SK-N-SH treated with all-trans-retinoic acid at 6 μM for 48 hours (cell line): ENCODE results near the gene ARID1A.

Source experiments
- ARNTL ChIP-seq: fragments of 450-650 bp; formaldehyde crosslinking; IDR thresholded peaks from 2 replicates; pipeline ENCODE4 v1.5.0; 2020; ENCODE audit warnings: low read depth, mild to moderate bottlenecking, moderate library complexity, borderline replicate concordance
- POU6F1 ChIP-seq: fragments of 250-450 bp; sonication (Bioruptor Pico); IDR thresholded peaks from 2 replicates; pipeline ENCODE4 v1.8.0; 2021; ENCODE audit warnings: low read depth, mild to moderate bottlenecking, moderate library complexity, borderline replicate concordance
- SNAI2 ChIP-seq: fragments of 250-450 bp; sonication (Bioruptor Pico); IDR thresholded peaks from 2 replicates; pipeline ENCODE4 v1.5.0; 2020; ENCODE audit warnings: mild to moderate bottlenecking, moderate library complexity
- ZFP3 ChIP-seq: fragments of 250-450 bp; sonication (Bioruptor Pico); IDR thresholded peaks from 2 replicates; pipeline ENCODE4 v1.5.0; 2020; ENCODE audit warnings: mild to moderate bottlenecking, moderate library complexity

DNA sequence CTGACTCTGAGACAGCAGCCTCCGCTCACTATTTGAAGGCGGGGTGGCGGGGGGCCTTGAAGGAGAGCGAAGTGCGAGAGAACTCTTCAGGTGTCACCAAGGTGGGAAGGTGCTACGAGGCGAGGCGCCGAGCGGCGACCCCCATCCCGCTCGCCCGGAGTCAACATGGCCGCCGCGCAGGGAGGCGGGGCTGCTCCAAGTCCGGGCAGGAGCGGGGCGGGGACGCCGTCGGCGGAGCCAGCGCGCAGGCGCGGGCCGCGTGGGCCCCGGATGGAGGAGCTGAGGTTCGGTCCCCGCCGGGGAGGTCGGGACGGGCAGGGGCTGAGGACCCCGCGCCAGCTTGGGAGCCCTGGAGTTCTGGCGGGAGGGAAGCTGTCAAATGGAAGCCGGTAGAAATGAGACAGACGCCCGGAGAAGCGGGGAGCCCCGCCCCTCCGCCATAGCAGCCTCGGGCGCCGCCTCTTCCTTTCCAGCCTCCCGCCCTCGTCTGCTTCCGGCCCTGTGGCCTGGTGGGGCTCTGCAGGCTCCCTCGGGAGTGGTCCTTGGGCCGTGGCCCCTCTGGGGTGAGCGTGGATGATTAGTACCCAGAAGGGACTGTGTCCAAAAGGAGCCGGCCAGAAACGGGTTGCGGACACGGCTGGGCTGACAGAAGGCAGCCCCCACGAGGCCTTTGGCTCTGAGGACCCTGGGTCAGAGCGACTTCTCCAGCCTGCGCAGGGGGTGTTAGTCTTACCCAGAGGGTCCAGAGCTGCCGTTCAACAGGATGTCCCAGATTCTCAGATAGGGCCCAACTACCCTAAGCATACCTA is 92.1 kb downstream of the ARID1A start, which contains the start of gene PIGV:
- TF ChIP-seq SNAI2 (CRISPR knock-in tag) = no peak
- TF ChIP-seq ZFP3 (CRISPR knock-in tag) = no peak
- TF ChIP-seq ARNTL (CRISPR knock-in tag) = no peak
- TF ChIP-seq POU6F1 (CRISPR knock-in tag) = no peak
